Body of pancreas (tissue), 4 donors: ENCODE data around the gene WLS.

Source experiments
- POLR2A ChIP-seq, 3 donors: fragments of 450-650 bp; IDR thresholded peaks; one replicate each; pipeline ENCODE4 v1.6.1; 2016; ENCODE audit warnings: antibody characterized with exemption in 3 of 3, mild to moderate bottlenecking in 2 of 3
- TF ChIP-seq, protein P1 (sequence below), 7 experiments: fragments of 450-650 bp in 4 of 7; fragments of 200-600 bp in 3 of 7; sonication (generic) in 3 of 7; IDR thresholded peaks; one replicate each; pipeline ENCODE4 v1.5.1; 2016 to 2019; ENCODE audit warnings: antibody characterized with exemption in 7 of 7

DNA sequence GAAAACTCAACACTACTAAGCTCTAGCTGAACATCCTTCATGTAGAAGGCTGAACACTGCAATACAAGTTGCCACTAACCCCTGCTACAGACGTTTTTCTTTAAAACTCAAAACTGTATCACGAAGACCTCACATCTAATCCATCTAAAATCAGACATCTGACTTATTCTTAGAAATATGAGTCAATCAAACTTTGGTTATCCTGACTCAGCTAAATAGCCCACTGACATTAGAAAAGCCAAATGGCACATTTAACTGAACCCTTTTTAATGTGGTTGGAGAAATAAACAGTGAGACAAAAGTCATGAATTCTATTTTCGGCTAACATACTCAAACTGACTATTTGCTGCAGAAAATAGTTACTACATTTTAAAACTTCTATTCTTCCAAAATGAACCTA is 35.6 kb downstream of the WLS start:
- TF ChIP-seq POLR2A (IDR thresholded peaks at IDR 0.05), result no peak
- TF ChIP-seq, protein P1, sequence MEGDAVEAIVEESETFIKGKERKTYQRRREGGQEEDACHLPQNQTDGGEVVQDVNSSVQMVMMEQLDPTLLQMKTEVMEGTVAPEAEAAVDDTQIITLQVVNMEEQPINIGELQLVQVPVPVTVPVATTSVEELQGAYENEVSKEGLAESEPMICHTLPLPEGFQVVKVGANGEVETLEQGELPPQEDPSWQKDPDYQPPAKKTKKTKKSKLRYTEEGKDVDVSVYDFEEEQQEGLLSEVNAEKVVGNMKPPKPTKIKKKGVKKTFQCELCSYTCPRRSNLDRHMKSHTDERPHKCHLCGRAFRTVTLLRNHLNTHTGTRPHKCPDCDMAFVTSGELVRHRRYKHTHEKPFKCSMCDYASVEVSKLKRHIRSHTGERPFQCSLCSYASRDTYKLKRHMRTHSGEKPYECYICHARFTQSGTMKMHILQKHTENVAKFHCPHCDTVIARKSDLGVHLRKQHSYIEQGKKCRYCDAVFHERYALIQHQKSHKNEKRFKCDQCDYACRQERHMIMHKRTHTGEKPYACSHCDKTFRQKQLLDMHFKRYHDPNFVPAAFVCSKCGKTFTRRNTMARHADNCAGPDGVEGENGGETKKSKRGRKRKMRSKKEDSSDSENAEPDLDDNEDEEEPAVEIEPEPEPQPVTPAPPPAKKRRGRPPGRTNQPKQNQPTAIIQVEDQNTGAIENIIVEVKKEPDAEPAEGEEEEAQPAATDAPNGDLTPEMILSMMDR (IDR thresholded peaks at IDR 0.05), result no peak
